ENCODE measurements around the gene WDR86.

Gene WDR86

GRCh38 chr7:151383638-151384351 is 26.0 kb downstream of the WDR86 start:
- no peak for DNase-seq (ENCODE audit: low spot score)
- TF ChIP-seq, protein P1, sequence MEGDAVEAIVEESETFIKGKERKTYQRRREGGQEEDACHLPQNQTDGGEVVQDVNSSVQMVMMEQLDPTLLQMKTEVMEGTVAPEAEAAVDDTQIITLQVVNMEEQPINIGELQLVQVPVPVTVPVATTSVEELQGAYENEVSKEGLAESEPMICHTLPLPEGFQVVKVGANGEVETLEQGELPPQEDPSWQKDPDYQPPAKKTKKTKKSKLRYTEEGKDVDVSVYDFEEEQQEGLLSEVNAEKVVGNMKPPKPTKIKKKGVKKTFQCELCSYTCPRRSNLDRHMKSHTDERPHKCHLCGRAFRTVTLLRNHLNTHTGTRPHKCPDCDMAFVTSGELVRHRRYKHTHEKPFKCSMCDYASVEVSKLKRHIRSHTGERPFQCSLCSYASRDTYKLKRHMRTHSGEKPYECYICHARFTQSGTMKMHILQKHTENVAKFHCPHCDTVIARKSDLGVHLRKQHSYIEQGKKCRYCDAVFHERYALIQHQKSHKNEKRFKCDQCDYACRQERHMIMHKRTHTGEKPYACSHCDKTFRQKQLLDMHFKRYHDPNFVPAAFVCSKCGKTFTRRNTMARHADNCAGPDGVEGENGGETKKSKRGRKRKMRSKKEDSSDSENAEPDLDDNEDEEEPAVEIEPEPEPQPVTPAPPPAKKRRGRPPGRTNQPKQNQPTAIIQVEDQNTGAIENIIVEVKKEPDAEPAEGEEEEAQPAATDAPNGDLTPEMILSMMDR (IDR thresholded peaks at IDR 0.05; ENCODE audit: extremely low read depth, missing control alignments), result no peak

DNA sequence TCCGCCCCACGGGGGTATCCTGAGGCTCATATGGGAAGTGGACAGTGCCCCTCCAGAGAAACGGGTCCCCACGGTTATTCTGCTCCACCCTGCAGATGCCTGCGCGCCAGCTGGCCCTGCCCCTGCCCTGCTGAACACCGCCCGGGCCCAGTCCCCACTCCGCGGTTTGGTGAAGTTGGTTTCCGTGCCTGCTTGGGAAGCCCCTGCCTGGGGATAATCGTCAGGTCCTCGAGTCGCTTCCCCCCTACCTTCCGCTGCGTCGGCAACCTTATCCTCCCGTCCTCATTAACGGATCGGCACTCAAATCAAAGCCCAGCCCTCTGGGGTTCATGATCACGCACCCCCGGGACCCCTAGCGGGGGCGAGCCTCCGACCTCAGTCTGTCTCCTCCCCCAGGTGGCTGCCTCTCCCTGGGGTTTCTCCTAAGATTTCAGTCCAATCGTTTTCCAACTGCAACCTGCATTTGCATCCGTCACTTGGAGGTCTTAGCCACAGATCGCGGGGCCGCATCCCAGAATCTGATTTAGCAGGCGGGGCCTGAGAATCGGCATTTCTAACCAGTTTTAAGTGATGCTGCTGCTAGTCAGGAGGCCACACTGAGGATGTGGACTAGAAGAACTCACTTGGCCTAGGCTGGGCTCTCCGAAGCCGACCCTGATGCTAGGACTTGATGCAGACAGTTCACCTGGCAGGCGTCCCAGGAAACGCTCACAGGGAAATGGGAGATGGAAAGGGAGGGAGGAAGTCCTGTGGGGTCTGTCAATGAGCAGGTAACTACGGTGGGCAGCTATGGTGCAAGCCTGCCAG is 27.6 kb downstream of the WDR86 start:
- DNase-seq (ENCODE audit: low spot score), result no peak
- TF ChIP-seq, protein P1 (IDR thresholded peaks at IDR 0.05; ENCODE audit: extremely low read depth, missing control alignments), result no peak

GRCh38 chr7:151381348-151382078 is 28.3 kb downstream of the WDR86 start:
- peak; percentile 74 for DNase-seq (ENCODE audit: low spot score)
- TF ChIP-seq, protein P1 (IDR thresholded peaks at IDR 0.05; ENCODE audit: extremely low read depth, missing control alignments), result no peak

DNA sequence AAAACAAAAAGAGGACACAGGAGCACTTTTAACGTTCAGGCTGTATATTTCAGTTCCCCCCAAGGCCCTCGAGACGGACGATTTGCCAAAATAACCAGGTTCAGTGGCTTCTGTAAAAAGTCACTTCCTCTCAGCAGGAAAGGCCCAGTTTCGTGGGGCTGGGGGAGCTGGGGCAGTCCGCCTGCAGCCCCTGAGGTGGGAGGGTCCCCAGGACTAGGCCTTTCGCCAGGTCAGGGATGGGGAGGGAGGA is 28.8 kb downstream of the WDR86 start:
- DNase-seq (ENCODE audit: low spot score), result peak; percentile 74
- TF ChIP-seq, protein P1 (IDR thresholded peaks at IDR 0.05; ENCODE audit: extremely low read depth, missing control alignments), result no peak

DNA sequence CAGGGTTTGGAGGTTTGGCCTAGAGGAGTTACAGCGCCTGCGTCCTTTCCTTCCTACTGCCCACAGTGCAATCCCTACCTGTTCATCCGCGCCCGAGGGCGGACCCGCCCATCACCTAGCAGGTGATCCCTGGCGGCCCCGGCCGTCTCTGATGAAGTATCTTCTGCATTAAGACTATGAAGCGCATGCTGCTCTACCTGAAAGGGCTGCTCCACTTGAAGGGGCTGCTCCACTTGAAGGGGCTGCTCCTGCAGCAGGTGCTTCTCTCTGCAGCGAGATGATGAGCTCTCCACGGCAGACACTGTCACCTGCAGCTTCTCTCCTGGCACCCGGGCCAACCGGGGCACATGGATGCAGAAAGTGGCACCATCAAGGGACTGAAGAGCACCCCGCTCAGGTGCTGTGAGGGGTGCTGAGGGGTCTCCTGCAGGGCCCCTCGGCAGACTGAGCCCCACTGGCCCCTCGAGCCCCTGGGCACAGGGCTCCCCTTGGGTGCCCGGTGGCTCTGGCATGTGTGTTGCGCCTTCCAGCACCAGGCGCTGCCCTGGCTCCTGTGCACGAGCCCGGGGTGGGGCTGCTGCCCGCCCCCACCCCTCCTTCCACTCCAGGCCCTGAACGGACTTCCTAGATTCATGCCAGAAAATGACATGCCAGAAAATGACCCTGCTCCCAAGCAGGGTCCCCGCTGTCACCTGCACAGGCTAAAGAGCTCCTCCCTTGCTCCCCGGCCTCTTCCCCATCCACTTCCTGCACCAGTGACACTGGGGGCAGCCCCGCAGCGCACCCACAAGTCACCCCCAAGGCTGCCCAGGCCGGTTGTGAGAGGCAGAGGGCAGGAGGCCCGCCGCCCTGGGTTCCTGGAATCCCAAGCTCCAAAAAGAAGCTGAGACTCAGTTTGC is 29.4 kb downstream of the WDR86 start:
- DNase-seq (ENCODE audit: low spot score), result peak; percentile 65
- TF ChIP-seq, protein P1 (IDR thresholded peaks at IDR 0.05; ENCODE audit: extremely low read depth, missing control alignments), result no peak

DNA sequence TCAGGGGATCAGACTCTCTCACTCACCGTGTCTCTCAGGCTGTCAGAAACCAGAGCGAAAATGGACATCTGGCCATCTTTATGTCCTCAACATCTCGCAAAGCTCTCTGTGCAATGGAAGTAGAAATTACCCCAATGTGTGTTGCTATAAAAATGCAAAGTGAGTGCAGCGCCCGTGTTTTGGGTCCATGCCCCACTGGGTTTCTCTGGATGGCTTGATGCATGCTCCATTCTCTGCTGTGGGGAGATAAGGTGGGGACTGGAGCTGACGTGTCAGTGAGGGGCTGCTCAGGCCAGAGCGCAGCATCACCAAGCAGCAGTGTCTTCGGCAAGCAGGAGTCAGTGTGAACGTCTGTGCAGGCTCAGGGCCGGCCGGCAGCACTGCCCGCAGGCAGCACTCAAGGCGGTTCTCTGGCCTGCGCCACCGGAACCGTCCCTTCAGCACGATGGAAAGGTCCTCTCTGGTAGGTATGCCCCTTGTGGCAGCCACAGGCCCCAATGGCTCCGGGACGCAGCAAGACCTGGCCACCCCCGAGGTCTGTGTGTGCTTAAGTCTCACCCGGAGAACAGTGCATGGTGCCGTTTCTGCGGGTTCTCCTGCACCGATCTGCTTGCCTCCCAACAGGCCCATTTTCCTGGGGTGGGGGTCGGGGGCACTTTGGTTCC is 30.2 kb downstream of the WDR86 start:
- DNase-seq (ENCODE audit: low spot score), result peak; percentile 20
- TF ChIP-seq, protein P1 (IDR thresholded peaks at IDR 0.05; ENCODE audit: extremely low read depth, missing control alignments), result no peak

All from GM20000 (cell line).